Activated T-helper 1 cell treated with anti-CD3 and anti-CD28 coated beads, Interleukin-12 subunit alpha, Interleukin-12 subunit beta, Interleukin-2, Interleukin-4 antibody, amounts not matched to agents 30 ng/mL and 10 ng/mL and 1 ng/mL, durations not matched to agents 14 hours and 24 hours and 36 hours (primary cell): ENCODE results near the gene SP6. TPM values are rescaled to one million over a fixed set of nuclear protein-coding genes. Genes with fewer than 3 reads are reported as not detected.

Source experiments
- DNase-seq: peaks from one replicate; pipeline ENCODE4 v3.0.0; 2021; ENCODE audit warnings: low spot score
- H3K27ac Mint-ChIP-seq: one replicate; pipeline ENCODE4 v1.8.0; 2021; ENCODE audit warnings: mild to moderate bottlenecking, mixed read lengths
- H3K27me3 Mint-ChIP-seq: one replicate; pipeline ENCODE4 v1.8.0; 2022; ENCODE audit warnings: mild to moderate bottlenecking, moderate library complexity, mixed read lengths; ENCODE audit not compliant: insufficient read depth
- H3K36me3 Mint-ChIP-seq: one replicate; pipeline ENCODE4 v1.8.0; 2021; ENCODE audit warnings: low read depth, mixed read lengths
- H3K4me1 Mint-ChIP-seq: one replicate; pipeline ENCODE4 v1.8.0; 2021; ENCODE audit warnings: low read depth, mixed read lengths
- H3K4me3 Mint-ChIP-seq: one replicate; pipeline ENCODE4 v1.8.0; 2021; ENCODE audit warnings: mild to moderate bottlenecking, moderate library complexity, mixed read lengths
- H3K9me3 Mint-ChIP-seq: one replicate; pipeline ENCODE4 v1.8.0; 2021; ENCODE audit warnings: mixed read lengths
- intact Hi-C: fragments of 100-400 bp; cut with micrococcal nuclease; formaldehyde crosslinking; loops from one replicate; pipeline ENCODE4 v1.15.1; 2024
- total RNA-seq: library from RNA; stranded (reverse); gene quantifications from 2 replicates; pipeline ENCODE4 v1.2.3, GENCODE V29; 2022

Gene SP6
- total RNA-seq, 1 donor from 2014 or later = 0.05 TPM

- Mint-ChIP-seq H3K27me3 (no peaks in the 10 kb centered on the region), H3K36me3 (peaks cover 20% of the 10 kb centered on the region), H3K9me3 (no peaks in the 10 kb centered on the region), H3K4me1 (peaks cover 25% of the 10 kb centered on the region), H3K27ac (no peak overlapping the region), H3K4me3 (no peak overlapping the region)
- DNase-seq = no peak
- intact Hi-C loops = no loop called here
Measured at GRCh38 chr17:47818002-47818695, 32.8 kb downstream of the SP6 start.

- H3K27ac Mint-ChIP-seq = no peak overlapping the region
Measured at GRCh38 chr17:47816947-47817346, 34.0 kb downstream of the SP6 start.

GRCh38 chr17:47816111-47816735, 34.7 kb downstream of the SP6 start:
- peaks cover 25% of the 10 kb centered on the region for H3K36me3 Mint-ChIP-seq
- H3K27me3 Mint-ChIP-seq = no peaks in the 10 kb centered on the region
- no peak overlapping the region for H3K4me3 Mint-ChIP-seq
- DNase-seq = no peak
- intact Hi-C loops = no loop called here
- no peak overlapping the region for H3K27ac Mint-ChIP-seq
- peaks cover 13% of the 10 kb centered on the region for H3K4me1 Mint-ChIP-seq
- no peaks in the 10 kb centered on the region for H3K9me3 Mint-ChIP-seq

More at GRCh38 chr17:47816947-47817346, 34.0 kb downstream of the SP6 start:
- intact Hi-C loops = no loop called here
- H3K4me3 Mint-ChIP-seq = no peak overlapping the region
- peaks cover 25% of the 10 kb centered on the region for H3K36me3 Mint-ChIP-seq
- no peak for DNase-seq
- H3K4me1 Mint-ChIP-seq = peaks cover 18% of the 10 kb centered on the region
- H3K27me3 Mint-ChIP-seq = no peaks in the 10 kb centered on the region
- H3K9me3 Mint-ChIP-seq = no peaks in the 10 kb centered on the region

- peaks cover 27% of the 10 kb centered on the region for H3K36me3 Mint-ChIP-seq
- no peak for DNase-seq
- no peaks in the 10 kb centered on the region for H3K9me3 Mint-ChIP-seq
- H3K4me1 Mint-ChIP-seq = peaks cover 13% of the 10 kb centered on the region
- no peak overlapping the region for H3K27ac Mint-ChIP-seq
- H3K4me3 Mint-ChIP-seq = no peak overlapping the region
- no peaks in the 10 kb centered on the region for H3K27me3 Mint-ChIP-seq
- intact Hi-C loops = no loop called here
Measured at GRCh38 chr17:47815106-47815918, 35.7 kb downstream of the SP6 start.

- no peaks in the 10 kb centered on the region for H3K27me3 Mint-ChIP-seq
- no peaks in the 10 kb centered on the region for H3K9me3 Mint-ChIP-seq
- no peak overlapping the region for H3K27ac Mint-ChIP-seq
- peaks cover 17% of the 10 kb centered on the region for H3K4me1 Mint-ChIP-seq
- DNase-seq = no peak
- H3K36me3 Mint-ChIP-seq = peaks cover 28% of the 10 kb centered on the region
- H3K4me3 Mint-ChIP-seq = no peak overlapping the region
- intact Hi-C loops = no loop called here
Measured at GRCh38 chr17:47813512-47814031, 37.4 kb downstream of the SP6 start.

- Mint-ChIP-seq H3K27ac (no peak overlapping the region), H3K36me3 (peaks cover 32% of the 10 kb centered on the region), H3K27me3 (no peaks in the 10 kb centered on the region), H3K4me3 (no peak overlapping the region), H3K4me1 (peaks cover 17% of the 10 kb centered on the region), H3K9me3 (no peaks in the 10 kb centered on the region)
- intact Hi-C loops = no loop called here
- no peak for DNase-seq
Measured at GRCh38 chr17:47813077-47813476, 37.9 kb downstream of the SP6 start.

- Mint-ChIP-seq H3K36me3 (peaks cover 29% of the 10 kb centered on the region), H3K27me3 (no peaks in the 10 kb centered on the region), H3K27ac (no peak overlapping the region), H3K9me3 (no peaks in the 10 kb centered on the region), H3K4me3 (no peak overlapping the region), H3K4me1 (peaks cover 17% of the 10 kb centered on the region)
- intact Hi-C loops = no loop called here
- DNase-seq = no peak
Measured at GRCh38 chr17:47812146-47812920, 38.6 kb downstream of the SP6 start.

GRCh38 chr17:47811709-47812108, 39.3 kb downstream of the SP6 start:
- H3K36me3 Mint-ChIP-seq = peaks cover 32% of the 10 kb centered on the region
- H3K9me3 Mint-ChIP-seq = no peaks in the 10 kb centered on the region
- intact Hi-C loops = no loop called here
- H3K4me1 Mint-ChIP-seq = peaks cover 17% of the 10 kb centered on the region
- H3K27me3 Mint-ChIP-seq = no peaks in the 10 kb centered on the region
- H3K27ac Mint-ChIP-seq = peak overlapping the region; percentile 1
- no peak overlapping the region for H3K4me3 Mint-ChIP-seq
- no peak for DNase-seq

GRCh38 chr17:47810901-47811635, 39.9 kb downstream of the SP6 start:
- Mint-ChIP-seq H3K27me3 (no peaks in the 10 kb centered on the region), H3K4me3 (no peak overlapping the region), H3K9me3 (no peaks in the 10 kb centered on the region), H3K36me3 (peaks cover 29% of the 10 kb centered on the region), H3K4me1 (peaks cover 17% of the 10 kb centered on the region), H3K27ac (peak overlapping the region; percentile 1)
- intact Hi-C loops = no loop called here
- DNase-seq = no peak

- no peaks in the 10 kb centered on the region for H3K27me3 Mint-ChIP-seq
- no peaks in the 10 kb centered on the region for H3K9me3 Mint-ChIP-seq
- H3K4me1 Mint-ChIP-seq = peaks cover 17% of the 10 kb centered on the region
- no peak for DNase-seq
- intact Hi-C loops = no loop called here
- no peak overlapping the region for H3K4me3 Mint-ChIP-seq
- peak overlapping the region; percentile 62 for H3K27ac Mint-ChIP-seq
- H3K36me3 Mint-ChIP-seq = peaks cover 29% of the 10 kb centered on the region
Measured at GRCh38 chr17:47810200-47810821, 40.7 kb downstream of the SP6 start.

- Mint-ChIP-seq H3K4me3 (no peak overlapping the region), H3K27me3 (no peaks in the 10 kb centered on the region), H3K27ac (no peak overlapping the region), H3K36me3 (peaks cover 26% of the 10 kb centered on the region), H3K4me1 (peaks cover 17% of the 10 kb centered on the region), H3K9me3 (no peaks in the 10 kb centered on the region)
- intact Hi-C loops = no loop called here
- no peak for DNase-seq
Measured at GRCh38 chr17:47808830-47809480, 42.0 kb downstream of the SP6 start.
